ENCODE results near the gene MAP1LC3B2.

DNA sequence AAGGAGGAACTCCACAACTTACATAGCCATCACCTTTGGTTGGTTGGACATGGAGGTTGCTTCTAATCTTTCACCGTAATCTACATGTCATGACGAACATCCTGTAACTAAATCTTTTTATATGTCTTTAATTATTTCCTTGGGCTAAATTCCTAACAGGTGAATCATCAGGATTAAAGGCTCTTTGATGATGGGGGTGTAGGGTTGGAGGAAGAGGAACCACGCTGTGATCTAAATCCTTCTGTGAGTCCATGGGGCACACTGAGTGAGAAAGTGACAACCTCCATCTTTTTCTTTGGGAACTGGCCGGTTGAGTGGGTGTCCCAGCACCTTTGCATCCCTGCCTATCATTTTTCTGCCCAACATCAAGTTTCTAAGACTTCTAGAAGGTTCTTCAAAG, 31.1 kb upstream of the MAP1LC3B2 start:
- TF ChIP-seq, protein P1, sequence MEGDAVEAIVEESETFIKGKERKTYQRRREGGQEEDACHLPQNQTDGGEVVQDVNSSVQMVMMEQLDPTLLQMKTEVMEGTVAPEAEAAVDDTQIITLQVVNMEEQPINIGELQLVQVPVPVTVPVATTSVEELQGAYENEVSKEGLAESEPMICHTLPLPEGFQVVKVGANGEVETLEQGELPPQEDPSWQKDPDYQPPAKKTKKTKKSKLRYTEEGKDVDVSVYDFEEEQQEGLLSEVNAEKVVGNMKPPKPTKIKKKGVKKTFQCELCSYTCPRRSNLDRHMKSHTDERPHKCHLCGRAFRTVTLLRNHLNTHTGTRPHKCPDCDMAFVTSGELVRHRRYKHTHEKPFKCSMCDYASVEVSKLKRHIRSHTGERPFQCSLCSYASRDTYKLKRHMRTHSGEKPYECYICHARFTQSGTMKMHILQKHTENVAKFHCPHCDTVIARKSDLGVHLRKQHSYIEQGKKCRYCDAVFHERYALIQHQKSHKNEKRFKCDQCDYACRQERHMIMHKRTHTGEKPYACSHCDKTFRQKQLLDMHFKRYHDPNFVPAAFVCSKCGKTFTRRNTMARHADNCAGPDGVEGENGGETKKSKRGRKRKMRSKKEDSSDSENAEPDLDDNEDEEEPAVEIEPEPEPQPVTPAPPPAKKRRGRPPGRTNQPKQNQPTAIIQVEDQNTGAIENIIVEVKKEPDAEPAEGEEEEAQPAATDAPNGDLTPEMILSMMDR (IDR thresholded peaks at IDR 0.05) = no peak
- TF ChIP-seq POLR2AphosphoS5 (IDR thresholded peaks at IDR 0.05; ENCODE audit: low read depth, low read length) (no peak), SIN3A (IDR thresholded peaks at IDR 0.05; ENCODE audit: borderline replicate concordance, insufficient read depth, low read depth, low read length) (no peak), REST (IDR thresholded peaks at IDR 0.05; ENCODE audit: insufficient read depth in 1 of 2, low read depth in 2 of 2, low read length in 1 of 2) (no peak)
